Middle frontal gyrus (tissue), 1 donor: Measurements from ENCODE around the gene TTC29.
"Not testable (repeated sequence)": the region's sequence is repeated elsewhere in the genome, so short reads cannot be mapped to it uniquely, and the experiment has no call there.

Source experiments
- DNase-seq: peaks from one replicate; pipeline ENCODE4 v3.0.0-alpha.2; 2015; ENCODE audit warnings: low spot score; ENCODE audit errors: extremely low spot score

Gene TTC29

DNA sequence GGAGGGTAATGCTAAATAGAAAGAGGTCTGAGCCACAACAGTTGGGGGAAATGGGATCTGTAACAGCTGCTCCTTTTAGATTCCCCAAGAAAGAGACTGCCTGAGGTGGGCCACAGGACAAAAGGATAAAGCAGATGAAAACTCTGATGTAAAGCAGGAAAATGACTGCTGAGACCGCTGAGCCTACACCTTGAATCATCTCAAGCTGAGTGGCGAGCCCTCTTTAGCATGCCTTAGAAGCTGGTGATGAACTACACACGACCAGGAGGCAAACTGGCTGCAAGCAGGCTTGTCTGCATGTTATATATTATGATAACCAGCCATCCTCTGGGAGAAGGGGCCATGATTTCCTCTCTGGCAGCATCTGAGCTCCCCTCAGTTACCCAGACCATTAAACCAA, 88.4 kb downstream of the TTC29 start:
- no peak for DNase-seq

DNA sequence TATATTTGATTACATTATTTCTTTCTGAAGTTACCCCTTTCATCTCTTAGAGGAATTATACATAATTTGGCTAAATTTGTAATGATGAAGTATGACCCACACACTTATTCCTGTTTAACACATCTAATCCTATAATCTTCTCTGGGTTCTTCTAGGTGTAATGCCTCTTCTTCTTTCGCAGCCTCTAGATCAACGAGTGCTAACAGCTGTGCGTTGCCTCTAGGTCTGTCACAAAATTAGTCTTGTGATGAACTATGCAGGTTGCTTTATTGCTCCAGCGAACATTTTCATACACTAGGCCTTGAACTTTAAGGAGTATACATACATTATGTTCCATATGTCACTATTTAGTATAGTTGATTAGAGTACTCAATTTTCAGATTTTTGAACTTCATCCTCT, 89.9 kb downstream of the TTC29 start:
- DNase-seq = no peak

DNA sequence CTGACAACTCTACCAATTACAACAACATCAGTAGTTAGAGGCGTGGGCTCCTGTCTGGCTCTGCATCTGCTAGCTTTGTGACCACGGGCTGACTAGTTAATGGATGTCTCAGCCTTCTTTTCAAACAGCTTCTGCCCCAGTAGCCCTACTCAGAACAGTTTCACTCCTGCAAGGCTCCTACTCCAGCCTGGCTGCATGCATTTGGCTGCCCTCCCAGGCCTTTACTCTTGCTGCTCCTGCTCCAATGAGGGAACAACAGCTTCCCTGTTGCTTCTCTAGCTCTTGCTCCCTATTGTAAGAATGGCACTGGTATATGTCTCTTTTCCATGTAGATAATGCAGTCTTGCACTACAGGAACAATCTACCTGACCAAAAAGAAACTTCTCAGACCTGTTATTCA, 93.3 kb downstream of the TTC29 start:
- no peak for DNase-seq

DNA sequence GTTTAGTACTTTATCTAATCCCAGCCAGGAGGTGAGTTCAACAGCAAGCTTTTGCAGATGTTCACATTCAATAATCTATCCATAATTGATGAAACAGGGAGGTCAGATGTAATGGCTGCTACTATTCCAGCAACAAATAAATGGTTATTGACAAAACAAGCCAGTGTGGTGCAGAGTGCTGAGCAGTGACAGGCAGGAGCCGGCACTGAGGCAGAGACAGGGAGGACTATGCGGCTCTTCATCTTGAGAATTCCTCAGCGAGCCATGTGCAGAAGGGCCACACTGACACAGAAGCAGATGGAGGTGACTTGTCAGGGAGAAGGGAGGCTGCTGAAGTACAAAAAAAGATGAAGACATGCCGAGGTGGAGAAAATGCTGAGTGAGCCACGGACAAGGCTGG, 98.3 kb downstream of the TTC29 start:
- no peak for DNase-seq

DNA sequence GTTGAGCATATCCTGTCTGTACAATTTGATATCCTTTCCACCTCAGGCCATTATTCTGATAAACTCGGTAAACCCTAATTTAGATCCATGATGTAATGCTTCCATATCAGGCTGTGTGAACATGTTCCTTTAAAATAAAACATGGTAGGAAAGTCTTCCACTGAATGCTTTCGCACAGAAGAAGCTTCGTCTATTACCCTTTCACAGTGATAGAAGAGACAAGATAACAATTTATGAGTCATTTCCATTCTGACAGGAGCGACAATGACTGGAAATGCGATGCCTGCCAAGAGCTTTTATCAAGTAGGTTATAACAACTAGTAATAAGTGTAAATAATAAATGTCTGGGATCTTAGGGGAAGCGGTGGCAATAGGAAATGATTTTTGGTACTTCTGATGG, 98.8 kb downstream of the TTC29 start:
- no peak for DNase-seq

DNA sequence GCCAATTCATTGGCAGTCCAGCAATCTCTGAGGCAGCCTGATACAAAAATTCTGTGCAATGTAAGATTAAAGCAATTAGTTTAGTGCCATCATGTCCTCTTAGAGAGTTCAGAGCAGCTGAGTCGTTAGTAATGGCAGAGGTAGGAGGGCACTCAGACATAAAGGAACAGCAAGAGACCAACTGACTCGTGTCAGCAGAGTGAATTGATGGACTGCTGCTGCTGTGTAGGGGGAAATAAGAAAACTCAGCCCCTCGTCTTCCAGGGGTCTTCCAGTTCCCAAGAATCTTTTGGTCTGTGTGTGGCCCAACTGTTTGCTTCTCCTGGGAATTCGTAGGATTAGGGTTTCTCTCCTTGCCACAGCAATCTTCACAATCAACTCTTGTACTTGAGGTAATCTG, 100.9 kb downstream of the TTC29 start:
- no peak for DNase-seq

DNA sequence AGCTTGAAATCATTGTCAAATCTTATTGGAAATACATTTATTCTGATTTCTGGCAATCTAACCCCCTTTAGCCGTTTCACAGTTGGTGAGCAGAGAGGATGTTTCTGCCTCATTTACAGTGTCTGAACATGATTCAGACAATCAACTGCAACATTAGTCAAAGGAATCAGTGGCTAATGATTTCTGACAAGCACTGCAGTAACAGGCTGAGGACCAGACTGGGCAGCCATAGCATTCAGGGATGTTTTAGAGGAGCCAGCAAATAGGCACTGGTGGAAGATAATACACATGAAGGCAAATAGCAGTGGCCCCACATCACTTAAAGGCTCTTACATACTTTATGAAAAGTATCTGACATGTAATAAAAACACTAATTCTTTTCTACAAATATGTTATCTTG, 102.8 kb downstream of the TTC29 start:
- no peak for DNase-seq

DNA sequence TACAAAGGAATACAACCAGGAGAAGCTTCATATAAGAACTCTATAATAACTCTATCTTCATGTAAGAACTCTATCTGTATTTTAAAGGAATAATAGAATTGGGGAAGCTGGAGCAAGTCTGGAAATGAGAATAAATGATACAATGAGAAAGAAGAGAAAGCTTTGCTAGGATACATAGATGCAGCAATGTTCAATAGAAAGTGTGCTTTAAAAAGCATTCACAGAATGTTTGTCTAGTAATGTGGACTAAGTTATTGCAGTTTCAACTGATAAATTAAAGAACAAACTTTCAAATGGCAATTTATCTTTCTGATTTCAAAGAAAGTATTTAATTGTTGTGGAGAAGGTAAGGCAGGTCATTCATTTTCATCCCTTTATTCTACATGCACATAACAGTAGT, 104.9 kb downstream of the TTC29 start:
- no peak for DNase-seq

DNA sequence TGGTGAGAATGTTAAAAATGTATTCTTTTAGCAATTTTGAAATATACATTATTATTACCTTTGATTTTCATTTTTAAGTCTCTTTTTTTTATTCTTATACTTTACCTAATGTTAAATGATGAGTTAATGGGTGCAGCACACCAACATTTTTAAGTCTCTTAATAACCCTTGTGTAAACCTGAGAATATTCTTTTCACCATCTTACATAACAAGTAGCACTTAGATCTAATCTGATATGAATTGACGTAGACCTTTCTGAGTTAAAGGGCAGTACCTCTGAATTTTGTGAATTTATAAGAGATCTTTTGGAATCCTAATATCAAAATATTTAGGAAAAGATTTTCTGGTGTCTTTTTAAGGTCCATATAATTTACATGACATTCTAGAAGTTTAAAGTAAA, 110.6 kb downstream of the TTC29 start:
- no peak for DNase-seq

DNA sequence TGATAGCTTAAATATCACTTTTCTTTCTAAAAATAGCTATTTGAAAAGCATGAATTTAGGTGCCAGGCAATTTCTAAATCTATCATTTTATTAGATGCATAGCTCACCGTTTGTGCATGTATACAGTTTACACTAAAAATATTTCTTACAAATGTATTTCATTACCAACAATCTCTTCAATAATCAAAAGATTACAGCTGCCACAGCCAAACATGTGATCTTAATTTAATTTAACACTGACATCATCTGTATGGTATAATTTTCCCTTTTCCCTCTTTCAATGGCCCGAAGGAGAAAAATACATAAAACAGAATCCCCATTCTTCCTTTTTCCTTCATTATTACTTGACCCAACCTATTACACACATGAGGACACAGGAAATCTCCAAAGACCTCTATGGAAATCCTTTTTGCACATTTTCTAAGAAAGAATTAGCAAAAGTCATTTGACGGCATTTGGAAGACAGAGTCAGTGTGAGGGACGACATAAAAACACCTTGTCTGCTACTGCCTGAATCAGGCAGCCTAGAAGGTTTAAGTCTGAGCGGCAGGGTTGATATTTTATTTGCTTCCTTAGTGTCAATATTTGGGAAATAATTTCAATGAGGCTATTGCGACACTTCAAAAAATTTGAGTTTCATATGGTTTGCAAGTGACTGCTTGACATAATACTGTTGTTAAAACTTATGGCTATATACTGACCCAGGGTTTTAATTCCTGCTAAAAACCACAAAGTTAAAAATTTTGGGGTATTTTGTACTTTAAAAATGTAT, 111.2 kb downstream of the TTC29 start:
- DNase-seq = no peak

DNA sequence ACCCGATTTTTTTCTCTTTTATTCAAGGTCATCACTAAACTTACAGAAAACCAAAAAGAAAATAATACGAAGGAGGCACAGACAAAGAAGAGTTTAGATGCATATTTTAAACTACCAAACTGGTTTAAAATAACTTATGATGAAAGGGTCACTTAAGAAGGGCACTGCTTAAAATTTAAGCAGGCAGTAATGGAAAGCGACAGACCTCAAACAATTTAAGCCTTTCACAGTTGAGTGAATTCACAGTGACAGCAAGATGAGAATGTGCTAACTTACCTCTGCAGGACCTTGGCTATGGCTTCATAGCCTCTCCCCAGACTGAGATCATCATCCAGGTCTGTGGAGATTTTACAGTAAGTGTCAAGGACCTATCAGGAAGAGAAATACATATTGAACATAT, 112.1 kb downstream of the TTC29 start:
- no peak for DNase-seq

DNA sequence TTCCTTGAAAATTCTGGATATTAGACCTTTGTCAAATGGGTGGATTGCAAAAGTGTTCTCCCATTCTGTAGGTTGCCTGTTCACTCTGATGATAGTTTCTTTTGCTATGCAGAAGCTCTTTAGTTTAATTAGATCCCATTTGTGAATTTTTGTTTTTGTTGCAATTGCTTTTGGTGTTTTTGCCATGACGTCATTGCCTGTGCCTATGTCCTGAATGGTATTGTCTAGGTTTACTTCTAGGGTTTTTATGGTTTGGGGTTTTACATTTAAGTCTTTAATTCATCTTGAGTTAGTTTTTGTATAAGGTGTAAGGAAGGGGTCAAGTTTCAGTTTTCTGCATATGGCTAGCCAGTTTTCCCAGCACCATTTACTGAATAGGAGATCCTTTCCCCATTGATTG, 122.7 kb downstream of the TTC29 start:
- not testable (repeated sequence) for DNase-seq

DNA sequence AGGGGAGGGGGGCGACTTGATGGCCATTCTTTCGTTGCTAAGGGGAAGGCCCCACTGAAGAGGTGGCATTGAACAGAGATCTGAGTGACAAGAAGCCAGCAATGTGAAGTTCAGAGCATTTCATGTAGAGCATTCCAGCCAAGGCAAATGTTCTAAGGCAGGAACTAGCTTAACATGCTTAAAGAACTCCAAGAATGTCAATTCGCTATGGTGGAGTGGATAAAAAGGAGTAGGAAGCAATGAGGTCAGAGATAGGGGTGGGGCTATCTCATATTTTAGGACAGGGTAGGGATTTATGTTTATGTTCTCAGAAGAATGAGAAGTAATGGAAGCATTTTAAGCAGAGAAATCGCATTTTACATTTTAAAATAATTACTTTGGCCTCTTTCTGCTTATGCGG, 130.9 kb downstream of the TTC29 start:
- no peak for DNase-seq

DNA sequence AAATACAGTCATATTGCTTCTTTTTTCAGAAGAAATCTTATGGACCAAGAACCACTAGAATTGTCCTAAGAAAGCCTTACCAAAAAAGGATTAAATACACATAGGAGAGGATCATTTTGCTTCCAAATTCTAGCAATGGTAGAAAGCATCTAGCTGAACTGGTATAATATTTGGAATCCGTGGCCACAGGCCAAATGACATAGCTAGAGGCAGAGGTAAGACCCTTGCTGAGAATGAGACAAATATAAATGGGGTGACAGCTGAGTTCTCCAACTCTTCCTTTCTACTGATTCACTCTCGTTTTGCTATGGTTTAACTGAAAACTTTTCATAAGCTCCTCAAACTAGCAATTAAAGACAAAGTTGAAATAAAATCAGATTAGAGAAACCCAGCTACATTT, 150.0 kb downstream of the TTC29 start:
- no peak for DNase-seq

DNA sequence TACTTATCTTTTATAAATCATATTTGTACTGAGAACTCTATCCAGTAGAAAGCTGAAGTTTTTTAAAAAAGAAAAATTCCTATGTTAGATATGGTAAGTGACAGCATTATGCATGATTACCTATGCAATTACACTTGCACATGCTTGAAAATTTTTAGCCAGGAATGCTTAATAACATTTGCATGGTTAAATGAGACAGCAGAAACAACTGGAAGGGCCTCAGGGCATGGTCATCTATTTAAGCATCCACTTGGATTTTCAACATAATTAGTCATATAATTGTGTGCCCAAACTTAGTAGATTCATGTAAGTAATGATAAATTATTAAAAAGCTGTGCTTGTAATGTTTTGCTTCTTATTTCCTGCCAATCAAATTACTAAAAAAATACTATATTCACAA, 151.9 kb downstream of the TTC29 start:
- DNase-seq = no peak

DNA sequence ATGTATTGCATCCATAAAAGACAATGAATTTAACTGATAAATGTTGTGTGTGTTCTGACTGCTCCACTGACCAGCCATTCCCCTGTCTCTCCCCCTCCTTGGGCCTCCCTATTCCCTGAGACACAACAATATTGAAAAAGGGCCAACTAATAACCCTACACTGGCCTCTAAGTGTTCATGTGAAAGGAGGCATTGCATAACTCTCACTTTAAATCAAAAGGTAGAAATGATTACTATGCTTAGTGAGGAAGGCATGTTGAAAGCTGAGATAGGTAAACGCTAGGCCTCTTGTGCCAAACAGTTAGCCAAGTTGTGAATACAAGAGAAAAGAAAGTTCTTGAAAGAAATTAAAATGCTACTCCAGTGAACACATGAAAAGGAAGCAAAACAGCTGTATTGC, 154.2 kb downstream of the TTC29 start:
- no peak for DNase-seq

DNA sequence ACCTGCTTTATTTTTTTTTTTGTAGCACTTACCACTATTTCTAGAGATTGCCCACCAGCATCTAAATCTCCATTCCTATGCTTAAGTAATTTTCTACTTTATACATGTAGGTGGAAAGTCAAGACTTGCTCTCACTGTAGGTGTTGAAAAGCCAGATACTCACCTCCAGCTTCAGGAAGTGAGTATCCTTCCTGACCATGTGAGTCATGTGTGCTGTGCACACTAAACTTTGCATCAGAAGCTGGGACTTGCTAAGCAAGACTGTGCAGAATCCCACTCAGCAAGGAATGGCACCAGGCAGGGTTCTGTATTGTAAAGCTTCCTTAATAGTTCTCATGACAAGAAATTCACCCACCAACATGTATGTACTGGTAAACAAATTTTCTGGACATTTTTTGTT, 155.1 kb downstream of the TTC29 start:
- no peak for DNase-seq

DNA sequence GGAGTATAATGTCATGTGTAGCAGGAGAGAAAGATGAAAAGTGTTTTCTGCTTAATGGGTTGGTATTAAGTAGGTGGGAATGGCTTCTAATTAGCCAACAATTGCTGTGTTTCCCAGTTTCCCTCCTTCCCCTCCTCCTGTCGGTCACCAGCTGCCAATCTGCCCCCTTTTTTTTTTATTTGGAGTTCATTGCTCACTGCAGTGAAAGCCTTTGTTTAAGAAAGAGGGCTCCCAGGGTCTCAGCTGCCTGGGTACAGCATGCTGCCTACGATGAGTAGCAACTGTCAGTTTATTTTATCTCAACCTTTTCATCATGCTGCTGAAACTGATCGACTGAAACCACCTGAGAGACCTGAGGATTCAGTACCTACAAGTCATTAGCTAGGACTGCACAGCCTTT, 157.9 kb downstream of the TTC29 start:
- no peak for DNase-seq

DNA sequence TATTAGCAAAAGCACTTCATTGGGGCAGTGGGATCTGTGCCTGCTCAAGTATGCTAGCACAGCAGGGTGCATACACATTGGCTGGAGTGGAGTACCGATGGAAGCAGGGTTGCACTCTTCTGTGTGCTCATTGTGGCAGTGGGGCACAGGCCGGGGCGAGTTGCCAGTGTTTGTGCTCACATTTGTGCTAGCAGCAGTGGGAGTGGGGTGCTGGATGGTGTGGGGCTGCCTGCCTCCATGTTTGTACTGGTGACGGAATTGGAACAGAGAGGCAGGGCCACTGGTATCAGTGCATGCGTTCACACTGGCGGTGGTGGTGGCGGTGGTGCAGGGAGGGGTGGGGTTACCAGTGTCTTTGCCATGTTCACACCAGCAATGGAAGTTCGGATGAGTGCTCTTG, 169.0 kb downstream of the TTC29 start:
- DNase-seq = no peak

DNA sequence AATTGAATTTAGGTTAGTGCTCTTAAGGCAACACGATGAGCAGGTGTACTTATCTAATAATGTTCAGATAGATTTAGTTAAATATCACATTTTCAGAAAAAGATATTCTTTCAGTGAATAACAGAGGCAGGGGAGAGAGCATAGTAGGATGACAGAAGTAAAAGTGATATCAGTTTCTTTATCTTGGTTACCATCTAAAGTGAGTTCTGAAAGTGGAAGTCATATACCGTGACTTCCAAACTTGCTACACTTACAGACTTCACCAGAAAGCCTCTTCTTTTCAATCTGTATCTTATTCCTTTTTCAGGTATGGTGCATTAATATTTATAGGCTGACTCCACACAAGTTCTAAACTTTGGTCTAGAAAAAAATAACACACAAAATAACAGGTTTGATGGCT, 182.1 kb downstream of the TTC29 start:
- DNase-seq = no peak

DNA sequence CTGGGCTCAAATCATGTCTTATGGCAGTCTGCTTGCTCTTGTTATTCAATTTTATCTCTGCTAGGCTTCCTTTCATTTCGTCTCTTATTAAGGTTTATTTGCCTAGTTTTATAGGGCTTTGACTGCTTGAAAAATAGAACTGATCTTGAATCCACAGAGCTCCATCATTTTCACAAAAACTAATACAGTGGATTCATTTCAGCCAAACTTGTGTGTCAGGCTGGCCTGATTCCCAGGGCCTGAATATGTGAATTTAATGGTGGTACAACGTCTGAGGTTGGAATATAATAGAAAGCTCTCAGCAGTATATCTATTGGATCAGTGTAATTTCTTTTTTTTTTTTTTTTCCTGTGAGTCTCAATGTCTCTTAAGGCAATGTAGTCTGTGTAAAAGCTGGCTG, 183.6 kb downstream of the TTC29 start:
- DNase-seq = no peak

DNA sequence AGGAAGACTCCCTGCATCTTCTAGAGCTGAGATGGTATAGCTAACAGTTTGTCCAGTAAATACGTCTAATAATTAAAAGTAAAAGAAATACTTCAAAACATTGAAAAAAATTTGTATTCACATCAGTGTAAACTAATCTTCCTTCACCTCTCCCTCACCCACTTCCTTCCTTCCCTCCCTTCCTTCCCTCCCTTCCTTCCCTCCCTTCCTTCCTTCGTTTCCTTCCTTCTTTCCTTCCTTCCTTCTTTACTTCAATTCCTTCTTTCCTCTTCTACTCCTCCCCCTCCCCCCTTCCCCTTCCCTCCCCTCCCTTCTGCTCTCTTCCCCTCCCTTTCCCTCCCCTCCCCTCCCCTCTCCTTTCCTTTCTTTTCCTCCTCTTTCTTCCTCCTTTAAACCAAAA, 203.2 kb downstream of the TTC29 start:
- no peak for DNase-seq

DNA sequence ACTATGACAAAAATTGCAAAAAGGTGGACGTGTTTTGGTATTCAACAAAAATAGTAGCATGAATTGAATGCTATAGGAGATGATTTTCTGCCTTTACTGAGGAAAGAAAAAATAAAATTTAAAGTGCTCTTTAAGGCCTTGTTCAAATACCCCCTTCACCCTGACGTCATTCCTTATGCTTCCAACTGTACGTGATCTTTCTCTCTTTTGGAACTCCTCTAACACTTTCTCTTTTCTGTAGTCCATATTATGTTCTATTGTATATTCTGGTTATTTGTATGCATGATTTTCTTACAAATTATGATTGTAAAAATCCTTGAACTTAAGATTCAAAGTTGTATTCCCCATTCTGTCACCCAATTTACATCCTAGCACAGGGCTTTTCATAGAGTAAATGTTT, 206.5 kb downstream of the TTC29 start:
- no peak for DNase-seq

DNA sequence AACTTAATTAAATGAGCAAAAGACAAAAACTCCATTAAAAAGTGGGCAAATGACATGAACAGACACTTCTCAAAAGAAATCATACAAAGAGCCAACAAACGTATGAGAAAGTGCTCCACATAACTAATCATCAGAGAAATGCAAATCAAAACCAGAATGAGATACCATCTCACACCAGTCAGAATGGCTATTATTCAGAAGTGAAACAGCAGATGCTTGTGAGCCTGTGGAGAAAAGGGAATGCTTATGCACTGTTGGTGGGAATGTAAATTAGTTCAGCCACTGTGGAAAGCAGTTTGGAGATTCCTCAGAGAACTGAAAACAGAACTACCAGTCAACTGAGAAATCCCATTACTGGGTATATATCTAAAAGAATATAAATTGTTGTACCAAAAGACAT, 222.1 kb downstream of the TTC29 start:
- DNase-seq = not testable (repeated sequence)
